IPS DF 6.9 (cell line): ENCODE measurements around the gene SLC25A48.

ENCODE experiments used
- DNase-seq: peaks from one replicate; pipeline ENCODE4 v3.0.0-alpha.2; 2013; ENCODE audit warnings: low read depth, low spot score
- H3K27ac ChIP-seq: one replicate; pipeline ENCODE4 v1.5.1; 2013; ENCODE audit warnings: low read length, control low read depth
- H3K27me3 ChIP-seq: 2 replicates; pipeline ENCODE4 v1.6.1; 2013; ENCODE audit warnings: mild to moderate bottlenecking, low read length; ENCODE audit not compliant: control insufficient read depth, insufficient read depth
- H3K36me3 ChIP-seq: 2 replicates; pipeline ENCODE4 v1.6.1; 2013; ENCODE audit warnings: low read length; ENCODE audit not compliant: control insufficient read depth, insufficient read depth
- H3K4me1 ChIP-seq: 2 replicates; pipeline ENCODE4 v1.6.1; 2013; ENCODE audit warnings: low read length; ENCODE audit not compliant: control insufficient read depth, insufficient read depth
- H3K4me3 ChIP-seq: 2 replicates; pipeline ENCODE4 v1.5.1; 2013; ENCODE audit warnings: mild to moderate bottlenecking, low read length
- H3K9me3 ChIP-seq: 2 replicates; pipeline ENCODE4 v1.6.1; 2013; ENCODE audit warnings: low read length, inconsistent platforms; ENCODE audit not compliant: control insufficient read depth, insufficient read depth
- WGBS: extraction: QIAGEN DNeasy Blood & Tissue Kit; methylation state at CpG from one replicate; pipeline ENCODE4 v1.1.7; 2013; ENCODE audit warnings: mixed read lengths, missing lambda C conversion rate; ENCODE audit not compliant: insufficient read length, insufficient coverage; 5-methylcytosine and 5-hydroxymethylcytosine counted together

Gene SLC25A48

GRCh38 chr5:135880801-135881200 lies 46.3 kb downstream of the SLC25A48 start:
- Histone ChIP-seq H3K27me3 (no peaks in the 10 kb centered on the region), H3K27ac (no peak overlapping the region), H3K4me1 (0 out of 2 replicates have a peak, but pooled peaks cover 1% of the 10 kb centered on the region), H3K4me3 (no peak overlapping the region), H3K36me3 (no peaks in the 10 kb centered on the region), H3K9me3 (no peaks in the 10 kb centered on the region)
- no peak for DNase-seq
- no CpG with 5 or more reads among the region's 7 CpGs for WGBS

- no CpG with 5 or more reads among the region's 4 CpGs for WGBS
- no peak overlapping the region for H3K4me3 ChIP-seq
- no peak for DNase-seq
- H3K4me1 ChIP-seq = 0 out of 2 replicates have a peak, but pooled peaks cover 1% of the 10 kb centered on the region
- H3K27ac ChIP-seq = no peak overlapping the region
- no peaks in the 10 kb centered on the region for H3K36me3 ChIP-seq
- no peaks in the 10 kb centered on the region for H3K27me3 ChIP-seq
- H3K9me3 ChIP-seq = no peaks in the 10 kb centered on the region
These were observed 46.8 kb downstream of the SLC25A48 start for GRCh38 chr5:135881244-135881643.

GRCh38 chr5:135881819-135882218 lies 47.4 kb downstream of the SLC25A48 start:
- Histone ChIP-seq H3K27me3 (no peaks in the 10 kb centered on the region), H3K4me3 (no peak overlapping the region), H3K4me1 (0 out of 2 replicates have a peak, but pooled peaks cover 1% of the 10 kb centered on the region), H3K36me3 (no peaks in the 10 kb centered on the region), H3K27ac (no peak overlapping the region), H3K9me3 (no peaks in the 10 kb centered on the region)
- DNase-seq = no peak
- WGBS = no CpG with 5 or more reads among the region's 3 CpGs

- WGBS = no CpG with 5 or more reads among the region's 3 CpGs
- no peak overlapping the region for H3K4me3 ChIP-seq
- no peaks in the 10 kb centered on the region; the same call in 1 of the 2 replicates for H3K27me3 ChIP-seq
- H3K4me1 ChIP-seq = peaks cover 5% of the 10 kb centered on the region; the same call in 1 of the 2 replicates
- no peaks in the 10 kb centered on the region for H3K36me3 ChIP-seq
- DNase-seq = no peak
- H3K9me3 ChIP-seq = no peaks in the 10 kb centered on the region
- H3K27ac ChIP-seq = no peak overlapping the region
These were observed 48.6 kb downstream of the SLC25A48 start for GRCh38 chr5:135883026-135883425.

GRCh38 chr5:135883441-135883840 lies 49.0 kb downstream of the SLC25A48 start:
- DNase-seq = peak; percentile 20
- H3K27ac ChIP-seq = no peak overlapping the region
- no peaks in the 10 kb centered on the region for H3K9me3 ChIP-seq
- H3K4me1 ChIP-seq = peaks cover 6% of the 10 kb centered on the region; the same call in 1 of the 2 replicates
- no peaks in the 10 kb centered on the region; the same call in 1 of the 2 replicates for H3K27me3 ChIP-seq
- H3K36me3 ChIP-seq = no peaks in the 10 kb centered on the region
- H3K4me3 ChIP-seq = no peak overlapping the region
- WGBS = no CpG with 5 or more reads among the region's 4 CpGs

- H3K4me1 ChIP-seq = peaks cover 6% of the 10 kb centered on the region; the same call in 1 of the 2 replicates
- H3K27me3 ChIP-seq = no peaks in the 10 kb centered on the region; the same call in 1 of the 2 replicates
- WGBS = no CpG with 5 or more reads among the region's 3 CpGs
- no peak for DNase-seq
- H3K36me3 ChIP-seq = no peaks in the 10 kb centered on the region
- no peak overlapping the region for H3K27ac ChIP-seq
- no peaks in the 10 kb centered on the region for H3K9me3 ChIP-seq
- no peak overlapping the region for H3K4me3 ChIP-seq
These were observed 50.6 kb downstream of the SLC25A48 start for GRCh38 chr5:135885031-135885430.

GRCh38 chr5:135886136-135886535 lies 51.7 kb downstream of the SLC25A48 start:
- H3K36me3 ChIP-seq = no peaks in the 10 kb centered on the region
- H3K9me3 ChIP-seq = no peaks in the 10 kb centered on the region
- H3K27me3 ChIP-seq = no peaks in the 10 kb centered on the region; the same call in 1 of the 2 replicates
- no peak overlapping the region for H3K4me3 ChIP-seq
- H3K4me1 ChIP-seq = peaks cover 5% of the 10 kb centered on the region; the same call in 1 of the 2 replicates
- no peak overlapping the region for H3K27ac ChIP-seq
- DNase-seq = no peak
- no CpG with 5 or more reads among the region's 4 CpGs for WGBS

GRCh38 chr5:135887447-135887864 lies 53.0 kb downstream of the SLC25A48 start:
- Histone ChIP-seq H3K4me3 (no peak overlapping the region), H3K36me3 (no peaks in the 10 kb centered on the region), H3K9me3 (no peaks in the 10 kb centered on the region), H3K27ac (no peak overlapping the region), H3K4me1 (peaks cover 5% of the 10 kb centered on the region; the same call in 1 of the 2 replicates), H3K27me3 (no peaks in the 10 kb centered on the region; the same call in 1 of the 2 replicates)
- WGBS = no CpG with 5 or more reads among the region's 8 CpGs
- DNase-seq = peak; percentile 60

GRCh38 chr5:135887881-135888614 lies 53.6 kb downstream of the SLC25A48 start:
- Histone ChIP-seq H3K4me3 (no peak overlapping the region), H3K36me3 (no peaks in the 10 kb centered on the region), H3K27me3 (no peaks in the 10 kb centered on the region; the same call in 1 of the 2 replicates), H3K27ac (no peak overlapping the region), H3K4me1 (peaks cover 5% of the 10 kb centered on the region; the same call in 1 of the 2 replicates), H3K9me3 (no peaks in the 10 kb centered on the region)
- peak; percentile 11 for DNase-seq
- no CpG with 5 or more reads among the region's 13 CpGs for WGBS

- H3K27me3 ChIP-seq = no peaks in the 10 kb centered on the region; the same call in 1 of the 2 replicates
- WGBS = no CpG with 5 or more reads among the region's 2 CpGs
- no peak overlapping the region for H3K27ac ChIP-seq
- no peak overlapping the region for H3K4me3 ChIP-seq
- peaks cover 5% of the 10 kb centered on the region; the same call in 1 of the 2 replicates for H3K4me1 ChIP-seq
- no peaks in the 10 kb centered on the region for H3K9me3 ChIP-seq
- H3K36me3 ChIP-seq = no peaks in the 10 kb centered on the region
- DNase-seq = no peak
These were observed 55.8 kb downstream of the SLC25A48 start for GRCh38 chr5:135890296-135890695.
